Suprapubic skin (tissue), 4 donors: Measurements from ENCODE around the gene SULT2B1.

Experiments used
- EP300 ChIP-seq: sonication (generic); formaldehyde crosslinking; IDR thresholded peaks from one replicate; pipeline ENCODE4 v1.6.1; 2017; ENCODE audit warnings: antibody characterized with exemption
- POLR2A ChIP-seq, 2 donors: fragments of 450-650 bp; IDR thresholded peaks; one replicate each; pipeline ENCODE4 v1.6.1; 2017; ENCODE audit warnings: antibody characterized with exemption in 2 of 2, mild to moderate bottlenecking in 2 of 2, moderate library complexity in 2 of 2
- POLR2AphosphoS5 ChIP-seq, 3 donors: sonication (generic); formaldehyde crosslinking; IDR thresholded peaks; one replicate each; pipeline ENCODE4 v1.6.1; 2017; ENCODE audit warnings: antibody characterized with exemption in 3 of 3
- TF ChIP-seq, protein P1 (sequence below), 2 donors: fragments of 200-600 bp in 1 of 2; fragments of 450-650 bp in 1 of 2; sonication (generic) in 1 of 2; IDR thresholded peaks; one replicate each; pipeline ENCODE4 v1.5.1; 2016 to 2019; ENCODE audit warnings: antibody characterized with exemption in 2 of 2, mild to moderate bottlenecking in 1 of 2, moderate library complexity in 1 of 2

DNA sequence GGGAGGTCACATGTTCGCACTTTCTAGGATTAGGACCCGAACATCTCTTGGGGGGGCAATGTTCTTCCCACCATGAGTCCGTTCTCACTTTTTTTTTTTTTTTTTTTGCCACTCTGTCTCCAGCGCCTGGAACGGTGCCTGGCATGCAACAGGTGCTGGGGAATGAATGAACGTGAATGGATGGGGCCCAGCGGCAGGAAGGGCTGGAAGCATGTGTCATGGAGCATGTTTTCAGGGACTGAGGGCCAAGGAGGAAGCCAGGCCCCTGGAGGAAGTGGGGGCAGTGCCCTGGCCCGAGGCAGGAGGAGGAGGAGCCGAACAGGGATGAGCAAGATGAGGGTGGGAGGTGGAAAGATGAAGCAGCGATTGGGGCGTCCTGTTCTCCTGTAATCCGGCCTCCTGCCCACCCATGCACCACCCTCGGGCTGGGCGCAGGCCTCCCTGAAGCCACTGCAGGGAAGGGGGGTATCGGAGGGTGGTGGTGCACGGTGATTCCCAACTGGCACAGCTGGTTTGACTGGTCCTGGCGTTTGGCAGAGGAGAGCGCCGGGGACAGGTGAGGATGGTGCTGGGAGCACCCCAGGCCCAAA, 8.8 kb upstream of the SULT2B1 start:
- TF ChIP-seq POLR2A (IDR thresholded peaks at IDR 0.05) (no peak), POLR2AphosphoS5 (IDR thresholded peaks at IDR 0.05) (no peak), EP300 (no peak)
- TF ChIP-seq, protein P1, sequence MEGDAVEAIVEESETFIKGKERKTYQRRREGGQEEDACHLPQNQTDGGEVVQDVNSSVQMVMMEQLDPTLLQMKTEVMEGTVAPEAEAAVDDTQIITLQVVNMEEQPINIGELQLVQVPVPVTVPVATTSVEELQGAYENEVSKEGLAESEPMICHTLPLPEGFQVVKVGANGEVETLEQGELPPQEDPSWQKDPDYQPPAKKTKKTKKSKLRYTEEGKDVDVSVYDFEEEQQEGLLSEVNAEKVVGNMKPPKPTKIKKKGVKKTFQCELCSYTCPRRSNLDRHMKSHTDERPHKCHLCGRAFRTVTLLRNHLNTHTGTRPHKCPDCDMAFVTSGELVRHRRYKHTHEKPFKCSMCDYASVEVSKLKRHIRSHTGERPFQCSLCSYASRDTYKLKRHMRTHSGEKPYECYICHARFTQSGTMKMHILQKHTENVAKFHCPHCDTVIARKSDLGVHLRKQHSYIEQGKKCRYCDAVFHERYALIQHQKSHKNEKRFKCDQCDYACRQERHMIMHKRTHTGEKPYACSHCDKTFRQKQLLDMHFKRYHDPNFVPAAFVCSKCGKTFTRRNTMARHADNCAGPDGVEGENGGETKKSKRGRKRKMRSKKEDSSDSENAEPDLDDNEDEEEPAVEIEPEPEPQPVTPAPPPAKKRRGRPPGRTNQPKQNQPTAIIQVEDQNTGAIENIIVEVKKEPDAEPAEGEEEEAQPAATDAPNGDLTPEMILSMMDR (IDR thresholded peaks at IDR 0.05): no peak
